Keratinocyte (primary cell): Measurements from ENCODE around the gene SMCO4.

ENCODE experiments used
- EZH2 ChIP-seq: IDR thresholded peaks from one replicate; pipeline ENCODE4 v1.6.1; 2012; ENCODE audit warnings: inconsistent platforms, mild to moderate bottlenecking, low read length, moderate library complexity
- TF ChIP-seq, protein P1 (sequence below), 3 experiments: IDR thresholded peaks in 1 of 3; conservative IDR thresholded peaks in 1 of 3; optimal IDR thresholded peaks in 1 of 3; 2 replicates in 2 of 3; 3 replicates in 1 of 3; pipeline versions ENCODE3 to v1.5.1; 2011; ENCODE audit warnings: low read length in 3 of 3, mild to moderate bottlenecking in 3 of 3, moderate library complexity in 2 of 3, control low read depth in 1 of 3, inconsistent platforms in 1 of 3; ENCODE audit not compliant: insufficient read depth in 2 of 3; ENCODE audit errors: extremely low read depth in 1 of 3

DNA sequence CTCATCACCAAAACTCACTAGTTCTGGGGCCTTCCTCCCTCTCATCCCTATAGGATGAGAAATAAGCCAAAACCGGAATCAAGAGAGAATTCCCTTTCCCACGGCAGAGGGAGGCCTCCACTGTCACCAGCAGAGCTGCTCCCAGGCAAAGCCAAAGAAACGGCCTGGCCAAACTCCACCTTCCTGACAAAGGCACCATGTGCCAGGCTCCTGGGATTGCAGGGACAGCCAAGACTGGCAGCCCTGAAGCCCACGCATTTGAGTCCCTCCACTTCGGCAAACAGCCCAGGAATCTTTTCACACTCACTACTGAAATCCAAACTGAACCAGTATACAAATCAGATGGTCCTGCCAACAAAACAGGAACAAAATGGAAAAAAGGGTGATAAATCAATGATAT is 6.1 kb downstream of the SMCO4 start:
- no peak for TF ChIP-seq EZH2
- TF ChIP-seq, protein P1, sequence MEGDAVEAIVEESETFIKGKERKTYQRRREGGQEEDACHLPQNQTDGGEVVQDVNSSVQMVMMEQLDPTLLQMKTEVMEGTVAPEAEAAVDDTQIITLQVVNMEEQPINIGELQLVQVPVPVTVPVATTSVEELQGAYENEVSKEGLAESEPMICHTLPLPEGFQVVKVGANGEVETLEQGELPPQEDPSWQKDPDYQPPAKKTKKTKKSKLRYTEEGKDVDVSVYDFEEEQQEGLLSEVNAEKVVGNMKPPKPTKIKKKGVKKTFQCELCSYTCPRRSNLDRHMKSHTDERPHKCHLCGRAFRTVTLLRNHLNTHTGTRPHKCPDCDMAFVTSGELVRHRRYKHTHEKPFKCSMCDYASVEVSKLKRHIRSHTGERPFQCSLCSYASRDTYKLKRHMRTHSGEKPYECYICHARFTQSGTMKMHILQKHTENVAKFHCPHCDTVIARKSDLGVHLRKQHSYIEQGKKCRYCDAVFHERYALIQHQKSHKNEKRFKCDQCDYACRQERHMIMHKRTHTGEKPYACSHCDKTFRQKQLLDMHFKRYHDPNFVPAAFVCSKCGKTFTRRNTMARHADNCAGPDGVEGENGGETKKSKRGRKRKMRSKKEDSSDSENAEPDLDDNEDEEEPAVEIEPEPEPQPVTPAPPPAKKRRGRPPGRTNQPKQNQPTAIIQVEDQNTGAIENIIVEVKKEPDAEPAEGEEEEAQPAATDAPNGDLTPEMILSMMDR (optimal IDR thresholded peaks at IDR 0.05 in 1 of 3, IDR thresholded peaks at IDR 0.05 in 1 of 3, conservative IDR thresholded peaks at IDR 0.05 in 1 of 3; ENCODE audit: extremely low read depth in 1 of 3, insufficient read depth in 2 of 3, low read length in 3 of 3): no peak
